ENCODE results near the gene SNU13. TPM values are rescaled to one million over a fixed set of nuclear protein-coding genes. Genes with fewer than 3 reads are reported as not detected.
"Not testable (repeated sequence)": the region's sequence is repeated elsewhere in the genome, so short reads cannot be mapped to it uniquely, and the experiment has no call there.

Gene SNU13
- total RNA-seq, 1 donor from 2014 or later = 157 TPM

- CTCF ChIA-PET = no interaction called here
- Mint-ChIP-seq H3K4me3 (no peak overlapping the region), H3K27me3 (no peaks in the 10 kb centered on the region), H3K9me3 (no peaks in the 10 kb centered on the region), H3K4me1 (no peaks in the 10 kb centered on the region), H3K36me3 (ENCODE audit: low read depth) (peaks cover 85% of the 10 kb centered on the region), H3K27ac (no peak overlapping the region)
- no peak for TF ChIP-seq CTCF (IDR thresholded peaks at IDR 0.05)
- ATAC-seq (ENCODE audit: low read depth) (no peak), DNase-seq (no peak)
- intact Hi-C loops (cut with micrococcal nuclease) = no loop called here
- POLR2A ChIA-PET = interaction anchor here (0.6 to 0.7 kb wide), 2 partner anchors 19 to 49 kb away, joined by 3 to 6 read pairs; partner anchors contain the start of gene PMM1
Observed at GRCh38 chr22:41638124-41638523, 50.5 kb downstream of the SNU13 start.

- H3K9me3 Mint-ChIP-seq; ATAC-seq (ENCODE audit: low read depth); CTCF ChIA-PET; intact Hi-C loops (cut with micrococcal nuclease); H3K4me1 Mint-ChIP-seq; H3K27me3 Mint-ChIP-seq; DNase-seq; H3K4me3 Mint-ChIP-seq; H3K27ac Mint-ChIP-seq: not testable (repeated sequence)
- POLR2A ChIA-PET = interaction anchor here (0.6 to 0.9 kb wide), 3 partner anchors 16 to 48 kb away, joined by 3 to 6 read pairs (median 3); partner anchors contain the start of genes PMM1 and XRCC6
- H3K36me3 Mint-ChIP-seq (ENCODE audit: low read depth) = peaks cover 82% of the 10 kb centered on the region
Observed at GRCh38 chr22:41637623-41638022, 51.0 kb downstream of the SNU13 start.

GRCh38 chr22:41636467-41636866, 52.2 kb downstream of the SNU13 start:
- no peak for TF ChIP-seq CTCF (IDR thresholded peaks at IDR 0.05)
- POLR2A ChIA-PET = interaction anchor here (0.7 kb wide), 1 partner anchor 1068 kb away, joined by 5 read pairs; no protein-coding TSS in a partner anchor
- Mint-ChIP-seq H3K36me3 (ENCODE audit: low read depth) (peaks cover 80% of the 10 kb centered on the region), H3K4me1 (no peaks in the 10 kb centered on the region), H3K27me3 (no peaks in the 10 kb centered on the region), H3K4me3 (no peak overlapping the region), H3K9me3 (no peaks in the 10 kb centered on the region), H3K27ac (no peak overlapping the region)
- CTCF ChIA-PET = interaction anchor here (1.1 kb wide), 1 partner anchor 61 kb away, joined by 3 read pairs; no protein-coding TSS in a partner anchor
- no peak for DNase-seq
- intact Hi-C loops (cut with micrococcal nuclease) = no loop called here
- ATAC-seq (ENCODE audit: low read depth) = no peak

GRCh38 chr22:41634610-41635009, 54.1 kb downstream of the SNU13 start:
- intact Hi-C loops (cut with micrococcal nuclease); H3K9me3 Mint-ChIP-seq; CTCF ChIA-PET; H3K27ac Mint-ChIP-seq; H3K27me3 Mint-ChIP-seq; ATAC-seq (ENCODE audit: low read depth); H3K4me1 Mint-ChIP-seq; DNase-seq; POLR2A ChIA-PET; H3K4me3 Mint-ChIP-seq: not testable (repeated sequence)
- H3K36me3 Mint-ChIP-seq (ENCODE audit: low read depth) = peaks cover 73% of the 10 kb centered on the region

- H3K36me3 Mint-ChIP-seq (ENCODE audit: low read depth) = peaks cover 80% of the 10 kb centered on the region
- H3K27ac Mint-ChIP-seq; CTCF ChIA-PET; intact Hi-C loops (cut with micrococcal nuclease); H3K27me3 Mint-ChIP-seq; ATAC-seq (ENCODE audit: low read depth); H3K4me1 Mint-ChIP-seq; H3K9me3 Mint-ChIP-seq; DNase-seq; H3K4me3 Mint-ChIP-seq; POLR2A ChIA-PET: not testable (repeated sequence)
Observed at GRCh38 chr22:41631615-41632014, 57.1 kb downstream of the SNU13 start.

GRCh38 chr22:41631115-41631514, 57.6 kb downstream of the SNU13 start:
- H3K27ac Mint-ChIP-seq; CTCF ChIA-PET; H3K4me3 Mint-ChIP-seq; H3K9me3 Mint-ChIP-seq; DNase-seq; ATAC-seq (ENCODE audit: low read depth); H3K4me1 Mint-ChIP-seq; H3K27me3 Mint-ChIP-seq; intact Hi-C loops (cut with micrococcal nuclease); POLR2A ChIA-PET: not testable (repeated sequence)
- H3K36me3 Mint-ChIP-seq (ENCODE audit: low read depth) = peaks cover 75% of the 10 kb centered on the region

GRCh38 chr22:41625577-41625976, 63.1 kb downstream of the SNU13 start:
- no peak for DNase-seq
- Mint-ChIP-seq H3K4me3 (no peak overlapping the region), H3K9me3 (no peaks in the 10 kb centered on the region), H3K36me3 (ENCODE audit: low read depth) (peaks cover 68% of the 10 kb centered on the region), H3K4me1 (peaks cover 20% of the 10 kb centered on the region), H3K27me3 (no peaks in the 10 kb centered on the region), H3K27ac (no peak overlapping the region)
- intact Hi-C loops (cut with micrococcal nuclease) = no loop called here
- ATAC-seq (ENCODE audit: low read depth) = no peak
- ChIA-PET CTCF (no interaction called here), POLR2A (interaction anchor here (0.6 kb wide), 1 partner anchor 63 kb away, joined by 4 read pairs; the partner anchor contains the start of gene SNU13)
- no peak for TF ChIP-seq CTCF (IDR thresholded peaks at IDR 0.05)

Other genes starting within 250 kb of the SNU13 start
- 53.7 and 60.3 TPM in 2 replicates for gene TOB2, start 242.1 kb downstream of the SNU13 start, total RNA-seq
- gene PHF5A, start 220.2 kb downstream of the SNU13 start, total RNA-seq = 47.4 and 54.0 TPM in 2 replicates
- gene ACO2, start 219.8 kb downstream of the SNU13 start, total RNA-seq = 152 and 153 TPM in 2 replicates
- gene POLR3H, start 144.4 kb downstream of the SNU13 start, total RNA-seq = 39.0 and 43.9 TPM in 2 replicates
- gene CSDC2, start 127.9 kb downstream of the SNU13 start, total RNA-seq = not detected in 2 replicates
- gene PMM1, start 99.0 kb downstream of the SNU13 start, total RNA-seq = 13.0 and 15.1 TPM in 2 replicates
- 42.5 and 49.5 TPM in 2 replicates for gene DESI1, start 67.8 kb downstream of the SNU13 start, total RNA-seq
- 297 and 319 TPM in 2 replicates for gene XRCC6, start 67.6 kb downstream of the SNU13 start, total RNA-seq
- 28.9 and 31.3 TPM in 2 replicates for gene MEI1, start 10.6 kb upstream of the SNU13 start, total RNA-seq
- gene CCDC134, start 111.8 kb upstream of the SNU13 start, total RNA-seq = 9.2 and 13.2 TPM in 2 replicates
- 253 and 307 TPM in 2 replicates for gene SREBF2, start 144.2 kb upstream of the SNU13 start, total RNA-seq
- gene SHISA8, start 226.2 kb upstream of the SNU13 start, total RNA-seq = 10.9 and 12.6 TPM in 2 replicates
- 266 and 295 TPM in 2 replicates for gene TNFRSF13C, start 237.9 kb upstream of the SNU13 start, total RNA-seq

All from activated B cell treated with CpG ODN at 0.5 μM for 24 hours (primary cell).